K562 (cell line): ENCODE data around the gene ANKRD24.

ENCODE experiments used
- BDP1 ChIP-seq: IDR thresholded peaks from 3 replicates; pipeline ENCODE4 v1.6.1; 2011; ENCODE audit not compliant: insufficient read length, insufficient read depth
- CTCF ChIP-seq, 3 experiments: IDR thresholded peaks in 2 of 3; conservative IDR thresholded peaks in 1 of 3; 2 replicates each; pipeline ENCODE4 v1.5.1; 2011 to 2012; ENCODE audit warnings: low read length in 3 of 3, mild to moderate bottlenecking in 3 of 3, control low read depth in 2 of 3, improper control_type of control experiment in 1 of 3, inconsistent platforms in 1 of 3, low read depth in 1 of 3, mixed read lengths in 1 of 3, moderate library complexity in 1 of 3; ENCODE audit not compliant: insufficient read depth in 2 of 3
- FOXP4 ChIP-seq: sonication (generic); formaldehyde crosslinking; IDR thresholded peaks from 2 replicates; pipeline ENCODE4 v1.8.0; 2022; ENCODE audit warnings: mild to moderate bottlenecking, missing genetic modification reagents, borderline replicate concordance
- PATZ1 ChIP-seq: fragments of 250-450 bp; sonication (Bioruptor Pico); IDR thresholded peaks from 2 replicates; pipeline ENCODE4 v1.5.0; 2020; ENCODE audit warnings: mild to moderate bottlenecking, borderline replicate concordance
- PREB ChIP-seq: sonication (generic); formaldehyde crosslinking; IDR thresholded peaks from 2 replicates; pipeline ENCODE4 v1.8.1; 2023; ENCODE audit warnings: mild to moderate bottlenecking, missing genetic modification reagents
- SRF ChIP-seq, 2 experiments: fragments of 250-450, 450-650 bp in 1 of 2; sonication (Bioruptor Pico) in 1 of 2; sonication (generic) in 1 of 2; formaldehyde crosslinking; IDR thresholded peaks; 2 replicates each; pipeline versions ENCODE4 v1.5.0 to v1.5.1; 2020 to 2022; ENCODE audit warnings: mild to moderate bottlenecking in 1 of 2, missing genetic modification reagents in 1 of 2
- TF ChIP-seq, protein P1 (sequence below), 2 experiments: fragments of 450-650 bp in 1 of 2; sonication (generic) in 1 of 2; formaldehyde crosslinking in 1 of 2; IDR thresholded peaks in 1 of 2; conservative IDR thresholded peaks in 1 of 2; 2 replicates each; pipeline versions ENCODE4 v1.6.1 to v1.8.1; 2016 to 2023; ENCODE audit warnings: mild to moderate bottlenecking in 2 of 2, moderate library complexity in 2 of 2, inconsistent platforms in 1 of 2, missing genetic modification reagents in 1 of 2

- TF ChIP-seq CTCF (IDR thresholded peaks at IDR 0.05 in 2 of 3, conservative IDR thresholded peaks at IDR 0.05 in 1 of 3; ENCODE audit: insufficient read depth in 2 of 3, low read depth in 1 of 3, low read length in 3 of 3) (no peak), BDP1 (no peak), SRF (CRISPR knock-in tag; IDR thresholded peaks at IDR 0.05) (no peak), FOXP4 (CRISPR knock-in tag) (no peak), PATZ1 (CRISPR knock-in tag) (no peak), PREB (CRISPR knock-in tag) (no peak)
- TF ChIP-seq, protein P1, sequence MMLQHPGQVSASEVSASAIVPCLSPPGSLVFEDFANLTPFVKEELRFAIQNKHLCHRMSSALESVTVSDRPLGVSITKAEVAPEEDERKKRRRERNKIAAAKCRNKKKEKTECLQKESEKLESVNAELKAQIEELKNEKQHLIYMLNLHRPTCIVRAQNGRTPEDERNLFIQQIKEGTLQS (IDR thresholded peaks at IDR 0.05): no peak
- TF ChIP-seq, protein P1 (CRISPR knock-in tag; conservative IDR thresholded peaks at IDR 0.05): no peak
Observed at GRCh38 chr19:4257025-4257424, 74.5 kb downstream of the ANKRD24 start.
